Measurements from ENCODE around the gene VPS33B.

DNA sequence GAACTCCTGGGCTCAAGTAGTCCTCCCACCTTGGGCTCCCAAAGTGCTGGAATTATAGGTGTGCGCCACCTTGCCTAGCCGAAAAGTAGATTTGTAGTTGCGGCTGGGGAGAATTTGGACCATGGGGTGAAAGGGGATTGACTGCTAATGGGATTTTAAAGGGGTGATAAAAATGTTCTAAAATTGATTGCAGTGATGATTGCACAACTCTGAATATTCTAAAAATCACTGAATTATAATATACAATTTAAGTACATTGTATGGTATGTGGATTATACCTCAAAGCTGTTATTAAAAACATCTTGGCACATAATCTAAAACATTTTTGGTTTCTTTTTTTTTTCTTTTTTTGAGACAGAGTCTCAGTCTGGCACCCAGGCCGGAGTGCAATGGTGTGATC is 31.9 kb downstream of the VPS33B start:
- TF ChIP-seq FOXK2 (IDR thresholded peaks at IDR 0.05) (no peak), ELF4 (IDR thresholded peaks at IDR 0.05) (no peak), FOXA1 (IDR thresholded peaks at IDR 0.05) (no peak), ZNF384 (IDR thresholded peaks at IDR 0.05) (no peak), BHLHE40 (IDR thresholded peaks at IDR 0.05; ENCODE audit: borderline replicate concordance) (no peak), ARNT (IDR thresholded peaks at IDR 0.05) (no peak), SP1 (IDR thresholded peaks at IDR 0.05) (no peak), FOXM1 (IDR thresholded peaks at IDR 0.05; ENCODE audit: borderline replicate concordance) (no peak), L3MBTL2 (conservative IDR thresholded peaks at IDR 0.05) (no peak), HDGF (IDR thresholded peaks at IDR 0.05; ENCODE audit: borderline replicate concordance) (no peak), TARDBP (IDR thresholded peaks at IDR 0.05) (no peak), LEF1 (IDR thresholded peaks at IDR 0.05; ENCODE audit: borderline replicate concordance) (no peak)
- TF ChIP-seq, protein P1, sequence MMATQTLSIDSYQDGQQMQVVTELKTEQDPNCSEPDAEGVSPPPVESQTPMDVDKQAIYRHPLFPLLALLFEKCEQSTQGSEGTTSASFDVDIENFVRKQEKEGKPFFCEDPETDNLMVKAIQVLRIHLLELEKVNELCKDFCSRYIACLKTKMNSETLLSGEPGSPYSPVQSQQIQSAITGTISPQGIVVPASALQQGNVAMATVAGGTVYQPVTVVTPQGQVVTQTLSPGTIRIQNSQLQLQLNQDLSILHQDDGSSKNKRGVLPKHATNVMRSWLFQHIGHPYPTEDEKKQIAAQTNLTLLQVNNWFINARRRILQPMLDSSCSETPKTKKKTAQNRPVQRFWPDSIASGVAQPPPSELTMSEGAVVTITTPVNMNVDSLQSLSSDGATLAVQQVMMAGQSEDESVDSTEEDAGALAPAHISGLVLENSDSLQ (IDR thresholded peaks at IDR 0.05), result no peak
